Lower lobe of right lung (tissue), 2 donors: Measurements from ENCODE around the gene PPP1R13L. TPM values are rescaled to one million over a fixed set of nuclear protein-coding genes. Genes with fewer than 3 reads are reported as not detected.

ENCODE experiments used
- ATAC-seq, 2 donors: fragments of 200-7000 bp; cut with Tn5 transposase; one replicate each; pipeline ENCODE4 v1.9.1; 2020 to 2022; ENCODE audit warnings: mild to moderate bottlenecking in 2 of 2, moderate library complexity in 2 of 2
- DNase-seq: peaks from one replicate; pipeline ENCODE4 v3.0.0-alpha.2; 2020
- H3K27ac ChIP-seq: fragments of 200-600 bp; one replicate; pipeline ENCODE4 v1.8.0; 2022
- H3K27me3 ChIP-seq: fragments of 200-600 bp; one replicate; pipeline ENCODE4 v1.8.0; 2022; ENCODE audit warnings: low read depth
- H3K36me3 ChIP-seq: fragments of 200-600 bp; one replicate; pipeline ENCODE4 v1.8.0; 2022; ENCODE audit warnings: mild to moderate bottlenecking
- H3K4me1 ChIP-seq: fragments of 200-600 bp; one replicate; pipeline ENCODE4 v1.8.0; 2022
- H3K4me3 ChIP-seq: fragments of 200-600 bp; one replicate; pipeline ENCODE4 v1.8.0; 2022; ENCODE audit warnings: mild to moderate bottlenecking
- H3K9me3 ChIP-seq: fragments of 200-600 bp; one replicate; pipeline ENCODE4 v1.8.0; 2022
- CTCF ChIP-seq: fragments of 200-600 bp; IDR thresholded peaks from one replicate; pipeline ENCODE4 v1.8.0; 2022; ENCODE audit warnings: antibody characterized with exemption, mild to moderate bottlenecking
- intact Hi-C: fragments of 100-400 bp; cut with DNase I; formaldehyde crosslinking; loops from one replicate; pipeline ENCODE4 v1.11.0; 2022
- total RNA-seq: library from RNA; stranded (reverse); fragmentation: NEBNext Ultra II Directional; extraction: Animal tissue kit (Norgen Biotek cat#: 25700); gene quantifications from one replicate; pipeline ENCODE4 v1.2.1, GENCODE V29; 2021
- donor health status: DM: no; HTN: yes; CAD: no; lungs with severe emphysema.

PPP1R13L gene
- total RNA-seq, 1 donor from 2014 or later = 43.8 TPM

- intact Hi-C loops = no loop called here
- Histone ChIP-seq H3K27ac (no peak overlapping the region), H3K27me3 (peaks cover 11% of the 10 kb centered on the region), H3K4me3 (no peak overlapping the region), H3K4me1 (no peaks in the 10 kb centered on the region), H3K9me3 (no peaks in the 10 kb centered on the region), H3K36me3 (peaks cover 20% of the 10 kb centered on the region)
- ATAC-seq = no peak
- TF ChIP-seq CTCF = no peak
- no peak for DNase-seq
These were observed 13.5 kb downstream of the PPP1R13L start for GRCh38 chr19:45391346-45391745.

GRCh38 chr19:45385392-45386221 is 19.3 kb downstream of the PPP1R13L start:
- Histone ChIP-seq H3K4me1 (peaks cover 9% of the 10 kb centered on the region), H3K27ac (no peak overlapping the region), H3K9me3 (no peaks in the 10 kb centered on the region), H3K4me3 (no peak overlapping the region), H3K27me3 (peaks cover 38% of the 10 kb centered on the region), H3K36me3 (no peaks in the 10 kb centered on the region)
- peak; percentile 49 to 57 for ATAC-seq
- intact Hi-C loops = no loop called here
- no peak for DNase-seq
- TF ChIP-seq CTCF = no peak

- intact Hi-C loops = no loop called here
- Histone ChIP-seq H3K4me3 (no peak overlapping the region), H3K4me1 (peaks cover 9% of the 10 kb centered on the region), H3K9me3 (no peaks in the 10 kb centered on the region), H3K27ac (no peak overlapping the region), H3K36me3 (no peaks in the 10 kb centered on the region), H3K27me3 (peaks cover 38% of the 10 kb centered on the region)
- no peak for TF ChIP-seq CTCF
- DNase-seq = no peak
- ATAC-seq = peak in 1 of 2 donors; percentile 28
These were observed 22.4 kb downstream of the PPP1R13L start for GRCh38 chr19:45382426-45382825.

GRCh38 chr19:45380107-45380506 is 24.8 kb downstream of the PPP1R13L start:
- Histone ChIP-seq H3K27me3 (peaks cover 18% of the 10 kb centered on the region), H3K36me3 (no peaks in the 10 kb centered on the region), H3K27ac (no peak overlapping the region), H3K9me3 (no peaks in the 10 kb centered on the region), H3K4me3 (no peak overlapping the region), H3K4me1 (peaks cover 8% of the 10 kb centered on the region)
- intact Hi-C loops = no loop called here
- ATAC-seq = no peak
- TF ChIP-seq CTCF = no peak
- no peak for DNase-seq

- no peak overlapping the region for H3K27ac ChIP-seq
- no peak for TF ChIP-seq CTCF
- intact Hi-C loops = no loop called here
- H3K36me3 ChIP-seq = no peaks in the 10 kb centered on the region
- no peaks in the 10 kb centered on the region for H3K9me3 ChIP-seq
- no peak overlapping the region for H3K4me3 ChIP-seq
- no peak for DNase-seq
- H3K27me3 ChIP-seq = no peaks in the 10 kb centered on the region
- ATAC-seq = peak; percentile 27 to 62
- H3K4me1 ChIP-seq = peaks cover 9% of the 10 kb centered on the region
These were observed 28.7 kb downstream of the PPP1R13L start for GRCh38 chr19:45376045-45376724.
